Measurements from ENCODE around the gene MYO18A. TPM values are rescaled to one million over a fixed set of nuclear protein-coding genes. Genes with fewer than 3 reads are reported as not detected.
A peak's percentile ranks its signal among the peaks of the same experiment; 100 is the strongest.

MYO18A gene
- total RNA-seq, 1 donor from 2014 or later: 171 TPM

- no peak overlapping the region for H3K4me3 ChIP-seq (ENCODE audit: low read length in 3 of 3)
- no peaks in the 10 kb centered on the region for H3K4me1 ChIP-seq (ENCODE audit: control insufficient read depth in 3 of 3, insufficient read depth in 3 of 3, low read length in 3 of 3)
- no peak overlapping the region for H3K9ac ChIP-seq (ENCODE audit: low read depth in 1 of 3, low read length in 3 of 3)
- no peaks in the 10 kb centered on the region for H3K36me3 ChIP-seq (ENCODE audit: control insufficient read depth in 3 of 3, insufficient read depth in 3 of 3, low read length in 3 of 3)
- no peaks in the 10 kb centered on the region for H3K27me3 ChIP-seq (ENCODE audit: control insufficient read depth in 3 of 3, insufficient read depth in 3 of 3, low read length in 3 of 3)
- no peaks in the 10 kb centered on the region for H3K9me3 ChIP-seq (ENCODE audit: control insufficient read depth in 3 of 3, low read length in 3 of 3)
- H3K27ac ChIP-seq (ENCODE audit: low read depth, low read length): no peak overlapping the region
These were observed 15.4 kb upstream of the MYO18A start for GRCh38 chr17:29195465-29196081.

DNA sequence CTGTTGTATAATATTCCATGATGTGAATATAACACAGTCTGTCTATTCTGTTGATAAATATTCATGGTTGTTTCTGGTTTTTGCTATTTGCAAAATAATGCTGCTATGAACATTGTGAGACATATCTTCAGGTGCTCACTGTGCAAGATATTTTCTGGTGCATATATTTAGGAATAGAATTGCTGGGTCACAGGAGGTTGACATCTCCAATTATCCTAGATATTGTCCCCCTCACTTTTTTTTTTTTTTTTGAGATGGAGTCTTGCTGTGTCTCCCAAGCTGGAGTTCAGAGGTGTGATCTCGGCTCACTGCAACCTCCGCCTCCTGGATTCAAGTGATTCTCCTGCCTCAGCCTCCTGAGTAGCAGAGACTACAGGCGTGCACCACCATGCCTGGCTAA, 14.5 kb upstream of the MYO18A start:
- Histone ChIP-seq H3K9ac (ENCODE audit: low read depth in 1 of 3, low read length in 3 of 3) (no peak overlapping the region), H3K9me3 (ENCODE audit: control insufficient read depth in 3 of 3, low read length in 3 of 3) (no peaks in the 10 kb centered on the region), H3K27ac (ENCODE audit: low read depth, low read length) (no peak overlapping the region), H3K36me3 (ENCODE audit: control insufficient read depth in 3 of 3, insufficient read depth in 3 of 3, low read length in 3 of 3) (no peaks in the 10 kb centered on the region), H3K4me3 (ENCODE audit: low read length in 3 of 3) (no peak overlapping the region), H3K27me3 (ENCODE audit: control insufficient read depth in 3 of 3, insufficient read depth in 3 of 3, low read length in 3 of 3) (no peaks in the 10 kb centered on the region), H3K4me1 (ENCODE audit: control insufficient read depth in 3 of 3, insufficient read depth in 3 of 3, low read length in 3 of 3) (no peaks in the 10 kb centered on the region)

DNA sequence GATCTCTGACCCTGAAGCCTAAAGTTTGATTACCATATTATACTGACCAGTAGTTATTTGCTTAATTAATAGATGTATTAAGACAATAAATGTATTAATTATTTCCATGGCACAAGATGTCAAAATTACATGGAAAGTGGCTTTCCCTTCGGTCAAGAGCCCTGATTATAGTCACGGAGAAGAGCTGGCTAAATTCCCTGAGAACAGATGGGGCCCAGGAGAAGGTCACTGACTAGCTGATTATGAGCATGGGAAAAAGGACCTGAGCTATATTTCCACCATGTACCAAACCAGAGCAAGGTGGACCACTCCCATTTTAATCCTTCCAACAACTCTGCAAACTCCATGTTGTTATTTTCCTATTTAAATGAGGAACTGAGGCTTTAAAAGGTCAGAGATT, 12.9 kb upstream of the MYO18A start:
- H3K9ac ChIP-seq (ENCODE audit: low read depth in 1 of 3, low read length in 3 of 3): no peak overlapping the region
- H3K36me3 ChIP-seq (ENCODE audit: control insufficient read depth in 3 of 3, insufficient read depth in 3 of 3, low read length in 3 of 3): no peaks in the 10 kb centered on the region
- H3K27me3 ChIP-seq (ENCODE audit: control insufficient read depth in 3 of 3, insufficient read depth in 3 of 3, low read length in 3 of 3): no peaks in the 10 kb centered on the region
- H3K27ac ChIP-seq (ENCODE audit: low read depth, low read length): no peak overlapping the region
- H3K9me3 ChIP-seq (ENCODE audit: control insufficient read depth in 3 of 3, low read length in 3 of 3): no peaks in the 10 kb centered on the region
- H3K4me1 ChIP-seq (ENCODE audit: control insufficient read depth in 3 of 3, insufficient read depth in 3 of 3, low read length in 3 of 3): no peaks in the 10 kb centered on the region
- H3K4me3 ChIP-seq (ENCODE audit: low read length in 3 of 3): no peak overlapping the region

DNA sequence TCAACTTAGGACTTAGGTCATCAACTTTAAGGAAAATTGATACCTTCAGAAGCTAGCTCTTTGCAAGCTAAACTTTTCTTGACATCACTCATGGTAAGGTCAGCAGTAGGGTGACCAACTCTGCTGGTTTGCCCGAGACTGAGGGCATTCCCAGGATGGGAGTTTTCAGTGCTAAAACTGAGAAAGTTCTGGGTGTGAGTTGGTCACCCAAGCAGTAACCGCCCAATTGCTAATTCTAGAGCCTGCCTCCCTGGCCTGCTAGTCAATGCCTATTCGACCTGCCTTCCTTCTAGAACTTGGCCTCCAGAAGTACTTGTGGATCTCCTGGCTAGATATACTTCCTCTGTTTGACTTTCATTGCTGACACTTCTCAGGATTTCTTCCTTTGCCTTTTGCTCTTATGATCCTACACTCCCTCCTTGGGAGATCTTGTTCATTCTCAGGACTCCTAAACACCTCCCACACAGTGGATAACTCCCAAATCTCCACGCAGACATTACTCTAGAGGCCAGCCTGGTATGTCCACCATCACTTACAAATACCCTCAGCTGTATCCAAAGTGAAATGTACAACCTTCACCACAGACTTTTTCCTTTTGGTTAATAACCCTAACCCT, 10.5 kb upstream of the MYO18A start:
- Histone ChIP-seq H3K4me1 (ENCODE audit: control insufficient read depth in 3 of 3, insufficient read depth in 3 of 3, low read length in 3 of 3) (no peaks in the 10 kb centered on the region), H3K9me3 (ENCODE audit: control insufficient read depth in 3 of 3, low read length in 3 of 3) (no peaks in the 10 kb centered on the region), H3K36me3 (ENCODE audit: control insufficient read depth in 3 of 3, insufficient read depth in 3 of 3, low read length in 3 of 3) (no peaks in the 10 kb centered on the region), H3K27ac (ENCODE audit: low read depth, low read length) (no peak overlapping the region), H3K27me3 (ENCODE audit: control insufficient read depth in 3 of 3, insufficient read depth in 3 of 3, low read length in 3 of 3) (no peaks in the 10 kb centered on the region), H3K9ac (ENCODE audit: low read depth in 1 of 3, low read length in 3 of 3) (no peak overlapping the region), H3K4me3 (ENCODE audit: low read length in 3 of 3) (no peak overlapping the region)

DNA sequence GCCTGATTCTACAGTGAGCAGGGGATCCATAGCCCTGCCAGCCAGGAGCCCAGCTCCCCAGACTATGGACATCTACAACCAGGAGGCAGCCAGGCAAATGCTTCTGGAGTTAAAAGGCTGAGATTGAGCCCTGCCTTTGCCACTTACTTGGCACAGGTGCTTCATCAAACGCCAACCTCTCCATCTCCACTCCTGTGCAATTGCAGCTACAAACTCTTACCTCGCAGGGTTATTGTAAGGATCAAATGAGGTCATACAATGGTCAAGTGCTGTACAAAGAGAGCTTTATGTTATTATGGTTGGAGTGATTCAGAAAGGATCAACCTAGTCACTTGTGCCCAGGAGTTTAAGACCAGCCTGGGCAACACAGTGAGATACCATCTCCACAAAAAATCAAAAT, 9.8 kb upstream of the MYO18A start:
- Histone ChIP-seq H3K27me3 (ENCODE audit: control insufficient read depth in 3 of 3, insufficient read depth in 3 of 3, low read length in 3 of 3) (no peaks in the 10 kb centered on the region), H3K9me3 (ENCODE audit: control insufficient read depth in 3 of 3, low read length in 3 of 3) (no peaks in the 10 kb centered on the region), H3K4me1 (ENCODE audit: control insufficient read depth in 3 of 3, insufficient read depth in 3 of 3, low read length in 3 of 3) (no peaks in the 10 kb centered on the region), H3K4me3 (ENCODE audit: low read length in 3 of 3) (no peak overlapping the region), H3K27ac (ENCODE audit: low read depth, low read length) (no peak overlapping the region), H3K9ac (ENCODE audit: low read depth in 1 of 3, low read length in 3 of 3) (no peak overlapping the region), H3K36me3 (ENCODE audit: control insufficient read depth in 3 of 3, insufficient read depth in 3 of 3, low read length in 3 of 3) (no peaks in the 10 kb centered on the region)

- no peak overlapping the region for H3K9ac ChIP-seq (ENCODE audit: low read depth in 1 of 3, low read length in 3 of 3)
- no peaks in the 10 kb centered on the region for H3K4me1 ChIP-seq (ENCODE audit: control insufficient read depth in 3 of 3, insufficient read depth in 3 of 3, low read length in 3 of 3)
These were observed 9.2 kb upstream of the MYO18A start for GRCh38 chr17:29189355-29189754.

DNA sequence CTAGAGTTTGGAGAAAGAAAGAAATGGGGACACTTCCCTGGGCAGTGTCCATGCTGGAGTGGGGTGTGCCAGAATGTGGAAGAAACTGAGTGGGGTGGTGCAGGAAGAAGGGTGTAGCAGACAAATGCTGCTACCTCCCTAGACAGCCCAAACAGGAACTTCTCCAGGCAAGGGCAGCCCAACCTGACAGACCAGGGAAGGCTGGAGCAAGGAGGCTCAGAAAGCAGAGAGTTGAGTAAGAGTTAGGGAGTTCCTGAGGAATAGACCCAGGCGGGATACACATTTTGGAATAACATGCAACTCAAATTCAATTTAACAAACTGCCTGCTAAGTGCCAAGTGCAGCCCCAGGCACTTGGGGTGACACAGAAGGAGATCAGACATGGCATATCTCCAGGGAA, 1.0 kb upstream of the MYO18A start:
- H3K4me1 ChIP-seq (ENCODE audit: control insufficient read depth in 3 of 3, insufficient read depth in 3 of 3, low read length in 3 of 3): peaks cover 15 to 34% (median 34%) of the 10 kb centered on the region in 3 donors

More at GRCh38 chr17:29189355-29189754, 9.2 kb upstream of the MYO18A start:
- H3K9me3 ChIP-seq (ENCODE audit: control insufficient read depth in 3 of 3, low read length in 3 of 3): no peaks in the 10 kb centered on the region
- no peaks in the 10 kb centered on the region for H3K36me3 ChIP-seq (ENCODE audit: control insufficient read depth in 3 of 3, insufficient read depth in 3 of 3, low read length in 3 of 3)
- no peak overlapping the region for H3K27ac ChIP-seq (ENCODE audit: low read depth, low read length)
- no peak overlapping the region for H3K4me3 ChIP-seq (ENCODE audit: low read length in 3 of 3)
- H3K27me3 ChIP-seq (ENCODE audit: control insufficient read depth in 3 of 3, insufficient read depth in 3 of 3, low read length in 3 of 3): no peaks in the 10 kb centered on the region

DNA sequence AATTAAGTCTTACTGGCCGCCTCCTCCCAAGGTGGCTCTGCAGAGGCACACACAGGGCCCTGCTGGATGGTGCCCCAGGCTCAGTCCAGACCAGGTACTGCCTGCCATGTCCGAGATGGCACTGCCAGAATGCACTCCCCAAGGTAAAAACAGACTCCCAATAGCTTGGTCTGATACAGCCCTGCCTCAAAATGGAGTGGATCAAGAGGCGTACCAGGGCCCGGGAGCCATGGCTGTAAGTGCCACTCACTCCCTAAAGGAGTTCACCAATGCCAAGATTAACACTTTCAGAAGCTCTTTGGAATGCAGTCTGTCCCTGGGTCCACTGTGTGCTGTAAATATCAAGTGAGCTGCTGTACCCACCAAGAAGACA, 576 bp upstream of the MYO18A start:
- H3K9ac ChIP-seq (ENCODE audit: low read depth in 1 of 3, low read length in 3 of 3): peak overlapping the region; percentile 73 to 89 (median 81)
- H3K9me3 ChIP-seq (ENCODE audit: control insufficient read depth in 3 of 3, low read length in 3 of 3): no peaks in the 10 kb centered on the region
- peaks cover 18 to 38% (median 36%) of the 10 kb centered on the region in 3 donors for H3K4me1 ChIP-seq (ENCODE audit: control insufficient read depth in 3 of 3, insufficient read depth in 3 of 3, low read length in 3 of 3)
- peak overlapping the region; percentile 65 to 76 (median 65) for H3K4me3 ChIP-seq (ENCODE audit: low read length in 3 of 3)
- peak overlapping the region; percentile 33 for H3K27ac ChIP-seq (ENCODE audit: low read depth, low read length)
- H3K36me3 ChIP-seq (ENCODE audit: control insufficient read depth in 3 of 3, insufficient read depth in 3 of 3, low read length in 3 of 3): no peaks in the 10 kb centered on the region
- H3K27me3 ChIP-seq (ENCODE audit: control insufficient read depth in 3 of 3, insufficient read depth in 3 of 3, low read length in 3 of 3): no peaks in the 10 kb centered on the region

More for the DNA sequence above, 1.0 kb upstream of the MYO18A start:
- peak overlapping the region in 1 of 3 donors; percentile 89 for H3K9ac ChIP-seq (ENCODE audit: low read depth in 1 of 3, low read length in 3 of 3)
- no peaks in the 10 kb centered on the region for H3K27me3 ChIP-seq (ENCODE audit: control insufficient read depth in 3 of 3, insufficient read depth in 3 of 3, low read length in 3 of 3)
- H3K27ac ChIP-seq (ENCODE audit: low read depth, low read length): no peak overlapping the region
- H3K36me3 ChIP-seq (ENCODE audit: control insufficient read depth in 3 of 3, insufficient read depth in 3 of 3, low read length in 3 of 3): no peaks in the 10 kb centered on the region
- no peaks in the 10 kb centered on the region for H3K9me3 ChIP-seq (ENCODE audit: control insufficient read depth in 3 of 3, low read length in 3 of 3)
- no peak overlapping the region for H3K4me3 ChIP-seq (ENCODE audit: low read length in 3 of 3)

DNA sequence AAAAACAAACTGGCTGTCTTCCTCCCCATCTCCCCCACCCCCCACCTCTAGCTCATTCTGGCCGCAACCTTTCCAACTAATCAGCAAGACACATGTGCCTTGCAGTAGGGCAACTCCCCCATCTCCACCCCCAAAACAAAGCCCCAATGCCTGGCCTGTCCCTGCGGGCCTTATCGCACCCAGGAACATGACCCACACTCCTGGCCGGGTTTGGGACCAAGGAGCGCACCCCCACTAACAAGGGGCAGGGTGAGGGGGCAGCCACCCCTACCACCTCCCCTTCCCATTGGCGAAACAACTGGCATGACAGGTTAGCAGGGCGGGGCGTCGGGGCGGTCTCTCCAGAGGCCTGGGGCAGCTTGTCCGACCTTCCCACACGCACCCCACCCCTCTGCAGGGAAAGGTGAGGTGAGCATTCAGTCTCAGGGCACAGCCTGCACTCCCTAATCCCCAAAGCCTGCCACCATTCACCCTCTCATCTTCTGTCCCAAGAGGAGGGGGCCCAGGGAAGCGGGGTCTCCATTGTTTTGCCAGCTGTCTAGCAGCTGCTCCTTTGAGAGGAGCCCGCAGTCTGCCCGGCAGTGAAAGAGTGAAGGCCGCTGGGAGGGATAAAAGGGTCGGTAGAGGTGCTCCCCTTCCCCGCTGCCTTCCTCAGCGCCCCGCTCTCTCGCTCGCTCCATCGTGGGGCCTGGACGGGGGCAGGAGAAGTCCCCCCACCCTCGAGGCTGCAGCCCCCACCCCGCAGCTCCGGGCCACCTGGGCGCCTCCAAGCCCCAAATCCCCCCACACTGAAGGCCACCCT, 765 bp downstream of the MYO18A start:
- Histone ChIP-seq H3K36me3 (ENCODE audit: control insufficient read depth in 3 of 3, insufficient read depth in 3 of 3, low read length in 3 of 3) (no peaks in the 10 kb centered on the region), H3K4me3 (ENCODE audit: low read length in 3 of 3) (peak overlapping the region; percentile 54 to 65 (median 65)), H3K9ac (ENCODE audit: low read depth in 1 of 3, low read length in 3 of 3) (peak overlapping the region; percentile 51 to 66 (median 56)), H3K27me3 (ENCODE audit: control insufficient read depth in 3 of 3, insufficient read depth in 3 of 3, low read length in 3 of 3) (no peaks in the 10 kb centered on the region), H3K9me3 (ENCODE audit: control insufficient read depth in 3 of 3, low read length in 3 of 3) (no peaks in the 10 kb centered on the region), H3K27ac (ENCODE audit: low read depth, low read length) (peak overlapping the region; percentile 83), H3K4me1 (ENCODE audit: control insufficient read depth in 3 of 3, insufficient read depth in 3 of 3, low read length in 3 of 3) (peaks cover 18 to 38% (median 36%) of the 10 kb centered on the region in 3 donors)

- Histone ChIP-seq H3K9ac (ENCODE audit: low read depth in 1 of 3, low read length in 3 of 3) (peak overlapping the region in 2 of 3 donors; percentile 40 to 66), H3K9me3 (ENCODE audit: control insufficient read depth in 3 of 3, low read length in 3 of 3) (no peaks in the 10 kb centered on the region), H3K36me3 (ENCODE audit: control insufficient read depth in 3 of 3, insufficient read depth in 3 of 3, low read length in 3 of 3) (no peaks in the 10 kb centered on the region), H3K4me3 (ENCODE audit: low read length in 3 of 3) (peak overlapping the region in 1 of 3 donors; percentile 65), H3K27ac (ENCODE audit: low read depth, low read length) (peak overlapping the region; percentile 83), H3K27me3 (ENCODE audit: control insufficient read depth in 3 of 3, insufficient read depth in 3 of 3, low read length in 3 of 3) (no peaks in the 10 kb centered on the region), H3K4me1 (ENCODE audit: control insufficient read depth in 3 of 3, insufficient read depth in 3 of 3, low read length in 3 of 3) (peaks cover 18 to 38% (median 36%) of the 10 kb centered on the region in 3 donors)
These were observed 1.4 kb downstream of the MYO18A start for GRCh38 chr17:29178750-29179231.

Data from skeletal muscle tissue (tissue), 4 donors.